Measurements from ENCODE around the gene MYDGF. TPM values are rescaled to one million over a fixed set of nuclear protein-coding genes. Genes with fewer than 3 reads are reported as not detected.

MYDGF gene
- total and polyA plus RNA-seq, 9 of the 15 experiments (the other 6 are each of a cell fraction or from before 2014, with no cell fraction given): 4.2 to 141 (median 82.1) TPM

DNA sequence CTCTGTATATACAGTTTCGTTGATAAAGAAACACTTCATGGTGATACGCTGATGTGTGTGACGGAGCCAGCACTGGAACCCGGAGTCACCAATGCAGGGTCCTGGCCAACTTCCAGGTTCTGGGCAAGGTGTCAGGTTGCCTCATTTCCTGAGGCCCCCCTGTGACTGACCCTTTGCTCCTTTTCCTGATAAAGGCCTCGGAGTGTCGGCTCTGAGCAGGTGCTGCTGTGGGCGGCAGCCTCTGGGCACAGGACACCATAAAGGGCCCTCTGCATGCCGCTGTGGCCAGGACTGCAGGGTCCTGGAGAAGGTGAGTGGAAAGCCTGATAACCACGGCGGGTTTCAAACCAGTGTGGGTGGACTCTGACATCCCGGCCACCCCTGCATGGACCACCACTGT is 17.3 kb upstream of the MYDGF start:
- no peak overlapping the region for H3K4me3 ChIP-seq
- no TSS peak for BruUV-seq (replicated peaks)
- FAIRE-seq: no peak

More for the DNA sequence above, 17.3 kb upstream of the MYDGF start:
- H3K9ac ChIP-seq (ENCODE audit: insufficient read depth in 1 of 2, low read depth in 2 of 2, low read length in 2 of 2): no peak overlapping the region
- in situ Hi-C loops (cut with MboI) (no loop called here), intact Hi-C loops (cut with micrococcal nuclease) (no loop called here)
- no peak overlapping the region for H3K4me2 ChIP-seq (ENCODE audit: insufficient read depth, low read length)
- peaks cover 2% of the 10 kb centered on the region for H3K9me1 ChIP-seq (ENCODE audit: control insufficient read depth, insufficient read depth, low read length)
- peaks cover 0 to 30% of the 10 kb centered on the region in 2 experiments; a peak in 2 of 5 replicates for H3K4me1 ChIP-seq (replicated peaks in 1 of 2; ENCODE audit: control insufficient read depth in 2 of 2, insufficient read depth in 2 of 2, low read length in 2 of 2)
- no peaks in the 10 kb centered on the region for H3K79me2 ChIP-seq (ENCODE audit: control insufficient read depth, insufficient read depth, low read length)
- no peak overlapping the region for H2AFZ ChIP-seq (ENCODE audit: low read depth, low read length)
- TF ChIP-seq ZNF174 (CRISPR knock-in tag; IDR thresholded peaks at IDR 0.05) (no peak), NFIC (IDR thresholded peaks at IDR 0.05) (peak; percentile 7; the same call in 1 of the 2 replicates)
- TF ChIP-seq, protein P1, sequence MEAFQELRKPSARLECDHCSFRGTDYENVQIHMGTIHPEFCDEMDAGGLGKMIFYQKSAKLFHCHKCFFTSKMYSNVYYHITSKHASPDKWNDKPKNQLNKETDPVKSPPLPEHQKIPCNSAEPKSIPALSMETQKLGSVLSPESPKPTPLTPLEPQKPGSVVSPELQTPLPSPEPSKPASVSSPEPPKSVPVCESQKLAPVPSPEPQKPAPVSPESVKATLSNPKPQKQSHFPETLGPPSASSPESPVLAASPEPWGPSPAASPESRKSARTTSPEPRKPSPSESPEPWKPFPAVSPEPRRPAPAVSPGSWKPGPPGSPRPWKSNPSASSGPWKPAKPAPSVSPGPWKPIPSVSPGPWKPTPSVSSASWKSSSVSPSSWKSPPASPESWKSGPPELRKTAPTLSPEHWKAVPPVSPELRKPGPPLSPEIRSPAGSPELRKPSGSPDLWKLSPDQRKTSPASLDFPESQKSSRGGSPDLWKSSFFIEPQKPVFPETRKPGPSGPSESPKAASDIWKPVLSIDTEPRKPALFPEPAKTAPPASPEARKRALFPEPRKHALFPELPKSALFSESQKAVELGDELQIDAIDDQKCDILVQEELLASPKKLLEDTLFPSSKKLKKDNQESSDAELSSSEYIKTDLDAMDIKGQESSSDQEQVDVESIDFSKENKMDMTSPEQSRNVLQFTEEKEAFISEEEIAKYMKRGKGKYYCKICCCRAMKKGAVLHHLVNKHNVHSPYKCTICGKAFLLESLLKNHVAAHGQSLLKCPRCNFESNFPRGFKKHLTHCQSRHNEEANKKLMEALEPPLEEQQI (IDR thresholded peaks at IDR 0.05): no peak
- H3K9me3 ChIP-seq (replicated peaks; ENCODE audit: control insufficient read depth, insufficient read depth, low read depth, low read length): no peaks in the 10 kb centered on the region
- no peak for DNase-seq (ENCODE audit: extremely low read depth in 1 of 4, low spot score in 3 of 4)
- ChIA-PET CTCF (ENCODE audit: low intra/inter-chr PET ratio) (no interaction called here), POLR2A (no interaction called here)
- WGBS (ENCODE audit: insufficient coverage, low coverage, missing lambda C conversion rate): 81% methylated on average over 11 of the region's 11 CpGs
- peaks cover 78% of the 10 kb centered on the region; the same call in 2 of the 3 replicates for H3K36me3 ChIP-seq (ENCODE audit: control insufficient read depth, insufficient read depth, low read length)
- no peak overlapping the region for H3K27ac ChIP-seq (ENCODE audit: extremely low read depth, low read depth, low read length)
- no peaks in the 10 kb centered on the region for H4K20me1 ChIP-seq (replicated peaks; ENCODE audit: control insufficient read depth, insufficient read depth, low read length)
- no peak for ATAC-seq
- H3K27me3 ChIP-seq (ENCODE audit: control insufficient read depth in 2 of 2, insufficient read depth in 2 of 2, low read length in 2 of 2): no peaks in the 10 kb centered on the region

Measured in K562 (cell line).